Endothelial cell of umbilical vein (primary cell): ENCODE data around the gene TNKS1BP1. TPM values are rescaled to one million over a fixed set of nuclear protein-coding genes. Genes with fewer than 3 reads are reported as not detected.

Experiments used
- BruUV-seq: library from RNA; stranded (reverse); fragments of 400-500 nt; replicated peaks from 2 replicates; lab custom pipeline; 2021; lab: Mats Ljungman, UMichigan
- CTCF ChIA-PET: fragments of 300-600, 350-600 bp; sonication (Branson Sonifier 250); formaldehyde crosslinking; loops from one replicate; lab custom pipeline; 2021; ENCODE audit warnings: antibody characterized with exemption, inconsistent platforms; lab: Charles Lee
- POLR2A ChIA-PET: fragments of 300-600, 350-600 bp; sonication (Branson Sonifier 250); formaldehyde crosslinking; loops from one replicate; lab custom pipeline; 2021; ENCODE audit warnings: antibody characterized with exemption, inconsistent platforms; lab: Charles Lee
- DNase-seq: peaks from one replicate; pipeline ENCODE4 v3.0.0-alpha.2; 2011; ENCODE audit warnings: low read depth, low spot score
- FAIRE-seq: peaks from 2 replicates; lab custom pipeline; 2011; peaks lifted over from hg19 to GRCh38; lab: Jason Lieb, UNC
- H2AFZ ChIP-seq: 2 replicates; pipeline ENCODE4 v1.6.0; 2012; ENCODE audit warnings: low read depth, low read length, control low read depth, inconsistent platforms
- H3K27ac ChIP-seq: 2 replicates; pipeline ENCODE4 v1.5.1; 2011; ENCODE audit warnings: low read depth, mild to moderate bottlenecking, control low read depth, low read length, moderate library complexity; ENCODE audit not compliant: insufficient read depth
- H3K27me3 ChIP-seq, 2 experiments: 2 replicates each; pipeline versions ENCODE4 v1.6.0 to v1.6.1; 2011; ENCODE audit warnings: low read length in 2 of 2, mixed read lengths in 1 of 2; ENCODE audit not compliant: control insufficient read depth in 2 of 2, insufficient read depth in 2 of 2
- H3K36me3 ChIP-seq, 2 experiments: 2 replicates in 1 of 2; 3 replicates in 1 of 2; pipeline ENCODE4 v1.5.1; 2011; ENCODE audit warnings: low read length in 2 of 2, mild to moderate bottlenecking in 1 of 2, moderate library complexity in 1 of 2; ENCODE audit not compliant: control insufficient read depth in 2 of 2, insufficient read depth in 2 of 2; ENCODE audit errors: extremely low read depth in 1 of 2
- H3K4me1 ChIP-seq: 3 replicates; pipeline ENCODE4 v1.5.1; 2011; ENCODE audit warnings: mild to moderate bottlenecking, low read length; ENCODE audit not compliant: control insufficient read depth, insufficient read depth; ENCODE audit errors: extremely low read depth
- H3K4me2 ChIP-seq: 2 replicates; pipeline ENCODE4 v1.6.1; 2011; ENCODE audit warnings: low read length, control low read depth, mixed read lengths; ENCODE audit not compliant: insufficient read depth
- H3K4me3 ChIP-seq, 3 experiments: fragments of 200-600 bp in 1 of 3; sonication (generic), shearing (Covaris generic) in 1 of 3; replicated peaks in 1 of 3; 2 replicates each; pipeline ENCODE4 v1.5.1; 2011 to 2016; ENCODE audit warnings: control low read depth in 3 of 3, low read length in 3 of 3, mild to moderate bottlenecking in 2 of 3, inconsistent platforms in 1 of 3, low read depth in 1 of 3, moderate library complexity in 1 of 3; ENCODE audit not compliant: insufficient read depth in 1 of 3
- H3K79me2 ChIP-seq: 2 replicates; pipeline ENCODE4 v1.6.0; 2012; ENCODE audit warnings: low read length, inconsistent platforms; ENCODE audit not compliant: control insufficient read depth, insufficient read depth
- H3K9ac ChIP-seq: replicated peaks from 2 replicates; pipeline ENCODE3; 2011; ENCODE audit warnings: low read length, control low read depth; ENCODE audit not compliant: insufficient read depth; ENCODE audit errors: extremely low read depth
- H3K9me1 ChIP-seq: replicated peaks from 3 replicates; pipeline ENCODE4 v1.6.0; 2011; ENCODE audit warnings: mild to moderate bottlenecking, low read length; ENCODE audit not compliant: control insufficient read depth, insufficient read depth; ENCODE audit errors: extremely low read depth
- H3K9me3 ChIP-seq: replicated peaks from 2 replicates; pipeline ENCODE4 v1.5.1; 2012; ENCODE audit warnings: low read length, inconsistent platforms; ENCODE audit not compliant: control insufficient read depth, insufficient read depth
- H4K20me1 ChIP-seq: replicated peaks from 2 replicates; pipeline ENCODE3; 2011; ENCODE audit warnings: mild to moderate bottlenecking, low read length; ENCODE audit not compliant: control insufficient read depth, insufficient read depth; ENCODE audit errors: extremely low read depth
- CTCF ChIP-seq, 2 donors: IDR thresholded peaks; 1 replicate in 1 of 2; 2 replicates in 1 of 2; pipeline ENCODE4 v1.5.1; 2011; ENCODE audit warnings: low read length in 2 of 2, mild to moderate bottlenecking in 2 of 2, moderate library complexity in 2 of 2, control low read depth in 1 of 2, inconsistent platforms in 1 of 2, low read depth in 1 of 2; ENCODE audit not compliant: insufficient read depth in 1 of 2; ENCODE audit errors: extremely low read depth in 1 of 2
- EZH2 ChIP-seq: IDR thresholded peaks from 2 replicates; pipeline ENCODE4 v1.6.1; 2012; ENCODE audit warnings: borderline replicate concordance, low read depth, mild to moderate bottlenecking, moderate library complexity, low read length, inconsistent platforms; ENCODE audit not compliant: severe bottlenecking
- FOS ChIP-seq: IDR thresholded peaks from 2 replicates; pipeline ENCODE4 v1.6.1; 2011; ENCODE audit warnings: mild to moderate bottlenecking, low read length, moderate library complexity, borderline replicate concordance; ENCODE audit not compliant: insufficient read depth
- GATA2 ChIP-seq: IDR thresholded peaks from 2 replicates; pipeline ENCODE4 v1.7.0; 2011; ENCODE audit warnings: low read depth, mild to moderate bottlenecking, moderate library complexity, mixed read lengths, low read length; ENCODE audit not compliant: insufficient read length, insufficient read depth
- JUN ChIP-seq: IDR thresholded peaks from 2 replicates; pipeline ENCODE4 v1.6.1; 2011; ENCODE audit warnings: borderline replicate concordance, low read depth; ENCODE audit not compliant: insufficient read length, insufficient read depth
- POLR2A ChIP-seq: IDR thresholded peaks from 2 replicates; pipeline ENCODE4 v1.6.1; 2012; ENCODE audit warnings: low read depth, mild to moderate bottlenecking, control low read depth, low read length
- POLR2AphosphoS5 ChIP-seq: IDR thresholded peaks from 2 replicates; pipeline ENCODE4 v1.6.1; 2012; ENCODE audit warnings: low read depth, mild to moderate bottlenecking, control low read depth, low read length, moderate library complexity; ENCODE audit not compliant: insufficient read depth
- dilution Hi-C: fragments of 300-500 bp; cut with MboI; formaldehyde crosslinking; loops from one replicate; pipeline ENCODE4 v1.15.0; 2019; ENCODE audit warnings: low sequenced_read_pairs; ENCODE audit not compliant: extremely low pct_ligation_motif_present
- intact Hi-C: fragments of 100-400 bp; cut with micrococcal nuclease; formaldehyde crosslinking; loops from one replicate; pipeline ENCODE4 v1.10.0; 2022
- polyA plus RNA-seq, 4 experiments: library from polyadenylated mRNA; depleted of rRNA in 3 of 4; stranded (reverse) in 3 of 4; unstranded in 1 of 4; fragments of >200 nt; gene quantifications; 2 replicates each; pipeline versions ENCODE4 v1.2.1 to v1.2.3, GENCODE V29; 2011 to 2012; ENCODE audit warnings: missing spikeins in 1 of 4
- total RNA-seq: library from RNA; stranded (reverse); gene quantifications from 2 replicates; pipeline ENCODE4 v1.2.3, GENCODE V29; 2021
- TF ChIP-seq, protein P1 (sequence below): IDR thresholded peaks from 2 replicates; pipeline ENCODE4 v1.6.1; 2011; ENCODE audit not compliant: insufficient read depth, insufficient read length

The TNKS1BP1 gene
- total and polyA plus RNA-seq, 2 donors (not counting 3 experiments of a cell fraction or from before 2014, with no cell fraction given) = 54.6 to 111 TPM

DNA sequence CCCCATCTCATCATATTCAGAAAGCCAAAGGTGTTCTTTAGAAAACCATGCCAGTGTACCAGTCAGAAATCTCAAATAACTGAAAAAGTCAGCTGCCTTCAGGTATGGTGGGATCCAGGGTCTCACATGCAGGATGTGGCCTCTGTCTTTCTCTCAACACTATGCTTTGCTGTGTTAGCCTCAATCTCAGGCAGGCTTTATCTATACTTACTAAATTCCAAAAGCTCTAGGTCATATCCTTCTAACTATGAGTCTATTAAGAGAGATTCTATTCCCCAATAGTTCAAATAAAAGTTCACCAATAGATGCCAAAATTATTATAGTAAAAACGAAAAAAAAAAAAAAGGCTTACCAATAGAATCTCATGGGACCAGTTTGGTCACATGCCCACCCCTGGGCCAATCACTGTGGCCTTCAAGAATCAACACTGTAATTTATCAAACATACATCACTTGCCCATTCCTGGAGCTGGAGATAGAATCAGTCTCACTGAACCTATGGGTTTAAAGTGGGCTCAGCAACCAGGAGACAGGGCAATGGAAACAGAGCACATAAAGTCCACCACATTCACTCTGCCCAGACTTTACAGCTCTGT is 49.8 kb downstream of the TNKS1BP1 start:
- Histone ChIP-seq H3K27me3 (no peaks in the 10 kb centered on the region), H3K9me3 (no peaks in the 10 kb centered on the region), H4K20me1 (no peaks in the 10 kb centered on the region), H3K4me2 (peak overlapping the region; percentile 12), H3K79me2 (no peaks in the 10 kb centered on the region), H2AFZ (peak overlapping the region; percentile 72), H3K4me3 (no peak overlapping the region), H3K9me1 (no peaks in the 10 kb centered on the region), H3K4me1 (peaks cover 32% of the 10 kb centered on the region), H3K27ac (no peak overlapping the region), H3K9ac (no peak overlapping the region), H3K36me3 (no peaks in the 10 kb centered on the region)
- DNase-seq = peak; percentile 29
- intact Hi-C loops = no loop called here
- ChIA-PET CTCF (interaction anchor here (1.7 to 8.4 kb wide), 2 partner anchors 14 to 24 kb away, joined by 4 to 116 read pairs; no protein-coding TSS in a partner anchor), POLR2A (interaction anchor here (0.7 kb wide), 1 partner anchor 57 kb away, joined by 4 read pairs; no protein-coding TSS in a partner anchor)
- no TSS peak for BruUV-seq
- dilution Hi-C loops = no loop called here
- FAIRE-seq = no peak
- no peak for TF ChIP-seq JUN
- TF ChIP-seq GATA2 = no peak
- TF ChIP-seq EZH2 = no peak
- no peak for TF ChIP-seq POLR2A
- TF ChIP-seq, protein P1, sequence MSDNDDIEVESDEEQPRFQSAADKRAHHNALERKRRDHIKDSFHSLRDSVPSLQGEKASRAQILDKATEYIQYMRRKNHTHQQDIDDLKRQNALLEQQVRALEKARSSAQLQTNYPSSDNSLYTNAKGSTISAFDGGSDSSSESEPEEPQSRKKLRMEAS = no peak
- no peak for TF ChIP-seq FOS
- TF ChIP-seq CTCF (IDR thresholded peaks at IDR 0.05; ENCODE audit: extremely low read depth in 1 of 2, insufficient read depth in 1 of 2, low read depth in 1 of 2, low read length in 2 of 2) = no peak
- no peak for TF ChIP-seq POLR2AphosphoS5
